Posterior vena cava (tissue), 2 donors: ENCODE measurements around the gene RBFOX2. TPM values are rescaled to one million over a fixed set of nuclear protein-coding genes. Genes with fewer than 3 reads are reported as not detected.
"Not testable (repeated sequence)": the region's sequence is repeated elsewhere in the genome, so short reads cannot be mapped to it uniquely, and the experiment has no call there.

Experiments used
- DNase-seq: peaks from one replicate; pipeline ENCODE4 v3.0.0-alpha.2; 2020; ENCODE audit warnings: low spot score
- intact Hi-C, 2 donors: fragments of 100-400 bp; cut with DNase I; formaldehyde crosslinking; loops; one replicate each; pipeline versions ENCODE4 v1.14.1 to v1.14.2; 2022 to 2023
- total RNA-seq, 2 donors: library from RNA; stranded (reverse); fragmentation: NEBNext Ultra II Directional; extraction: Animal tissue kit (Norgen Biotek cat#: 25700); gene quantifications; one replicate each; pipeline ENCODE4 v1.2.1, GENCODE V29; 2021
- donor health status: DM: yes; HTN: yes; CAD: no.
- donor health status: DM: yes; HTN: yes; CAD: no.

The RBFOX2 gene
- total RNA-seq, 2 donors from 2014 or later, result 114 to 124 TPM

GRCh38 chr22:35830305-35830704 lies 198.3 kb downstream of the RBFOX2 start:
- no peak for DNase-seq
- intact Hi-C loops, result loop anchor here in 1 of 2 donors (10.0 kb wide), 1 partner anchor 46 kb away; no protein-coding TSS in a partner anchor

GRCh38 chr22:35824256-35824655 lies 204.4 kb downstream of the RBFOX2 start:
- intact Hi-C loops, result no loop called here
- no peak for DNase-seq

GRCh38 chr22:35821654-35822053 lies 207.0 kb downstream of the RBFOX2 start:
- intact Hi-C loops, result no loop called here
- DNase-seq, result no peak

GRCh38 chr22:35819421-35819820 lies 209.2 kb downstream of the RBFOX2 start:
- no peak for DNase-seq
- intact Hi-C loops, result loop anchor here in 1 of 2 donors (5.0 kb wide), 1 partner anchor 313 kb away; no protein-coding TSS in a partner anchor

DNA sequence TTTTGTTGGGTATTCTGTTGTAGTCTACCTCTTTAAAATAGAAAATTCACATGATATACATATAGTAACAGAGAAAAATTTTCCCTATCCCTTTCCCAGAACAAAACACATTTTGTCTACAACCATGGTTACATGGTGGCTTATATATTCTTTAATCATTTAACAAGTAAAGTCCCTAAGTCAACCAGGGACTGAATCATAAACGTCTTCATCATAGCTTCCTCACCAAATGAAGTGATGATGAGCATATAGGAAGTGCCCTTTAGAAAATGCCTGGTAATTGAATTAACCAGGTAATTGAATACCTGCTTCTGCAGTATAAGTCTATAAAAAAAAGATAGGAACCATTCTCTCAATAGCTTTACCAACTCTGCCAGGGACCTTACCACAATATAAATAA lies 209.7 kb downstream of the RBFOX2 start:
- intact Hi-C loops, result loop anchor here in 1 of 2 donors (5.0 kb wide), 1 partner anchor 313 kb away; no protein-coding TSS in a partner anchor
- DNase-seq, result no peak

DNA sequence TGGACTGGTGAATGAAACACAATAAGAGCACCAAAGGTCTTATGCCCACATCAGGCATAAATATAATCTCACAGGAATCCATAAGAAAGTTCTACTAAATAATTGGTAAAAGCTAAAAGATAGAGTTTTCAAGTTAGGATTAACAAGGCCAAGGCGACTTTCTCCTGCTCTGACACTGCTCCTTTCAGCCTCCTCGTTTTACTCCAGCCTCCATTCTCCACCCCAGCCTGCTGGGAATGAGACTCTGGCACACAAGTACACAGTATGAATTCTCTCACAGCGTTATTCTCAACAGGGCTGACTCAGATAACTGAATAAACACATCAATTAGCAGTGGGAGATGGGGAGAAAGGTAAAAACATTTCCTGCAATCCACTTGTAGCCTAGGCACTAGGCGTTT lies 216.0 kb downstream of the RBFOX2 start:
- no peak for DNase-seq
- intact Hi-C loops, result no loop called here

GRCh38 chr22:35811670-35812069 lies 217.0 kb downstream of the RBFOX2 start:
- intact Hi-C loops, result no loop called here
- DNase-seq, result no peak

DNA sequence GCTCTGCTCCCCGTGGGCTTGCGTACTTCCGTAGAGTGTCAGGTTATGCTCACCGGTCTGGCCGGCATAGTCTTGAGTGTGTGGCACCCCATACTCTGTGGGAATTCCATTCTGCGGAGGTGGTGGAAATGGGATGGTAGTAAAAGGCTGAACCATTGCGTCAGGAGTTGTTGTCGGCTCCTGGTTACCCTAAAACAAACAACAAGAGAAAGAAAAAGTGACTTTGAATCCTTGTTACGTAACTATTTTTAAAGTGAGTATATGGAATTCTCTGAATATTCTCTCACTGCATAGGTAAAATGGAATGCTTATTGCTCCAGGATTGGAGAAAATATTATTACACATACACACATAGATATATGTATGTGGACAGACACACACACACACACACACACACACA lies 218.8 kb downstream of the RBFOX2 start:
- intact Hi-C loops, result no loop called here

GRCh38 chr22:35808377-35808776 lies 220.2 kb downstream of the RBFOX2 start:
- intact Hi-C loops, result no loop called here
- DNase-seq, result no peak

More for the DNA sequence above, 218.8 kb downstream of the RBFOX2 start:
- DNase-seq, result no peak

DNA sequence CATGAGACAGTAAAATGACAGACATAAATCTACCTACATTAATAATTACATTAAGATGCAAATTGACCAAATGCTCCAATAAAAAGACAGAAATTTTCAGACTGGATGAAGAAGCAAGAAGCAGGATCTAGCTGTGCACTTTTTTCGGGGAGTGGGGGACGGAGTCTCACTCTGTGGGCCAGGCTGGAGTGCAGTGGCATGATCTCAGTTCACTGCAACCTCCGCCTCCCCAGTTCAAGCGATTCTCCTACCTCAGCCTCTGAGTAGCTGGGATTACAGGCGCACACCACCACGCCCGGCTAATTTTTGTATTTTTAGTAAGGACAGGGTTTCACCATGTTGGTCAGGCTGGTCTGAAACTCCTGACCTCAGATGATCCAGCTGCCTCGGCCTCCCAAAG lies 222.0 kb downstream of the RBFOX2 start:
- DNase-seq, intact Hi-C loops: not testable (repeated sequence)

GRCh38 chr22:35805466-35805865 lies 223.2 kb downstream of the RBFOX2 start:
- intact Hi-C loops, result no loop called here
- no peak for DNase-seq

DNA sequence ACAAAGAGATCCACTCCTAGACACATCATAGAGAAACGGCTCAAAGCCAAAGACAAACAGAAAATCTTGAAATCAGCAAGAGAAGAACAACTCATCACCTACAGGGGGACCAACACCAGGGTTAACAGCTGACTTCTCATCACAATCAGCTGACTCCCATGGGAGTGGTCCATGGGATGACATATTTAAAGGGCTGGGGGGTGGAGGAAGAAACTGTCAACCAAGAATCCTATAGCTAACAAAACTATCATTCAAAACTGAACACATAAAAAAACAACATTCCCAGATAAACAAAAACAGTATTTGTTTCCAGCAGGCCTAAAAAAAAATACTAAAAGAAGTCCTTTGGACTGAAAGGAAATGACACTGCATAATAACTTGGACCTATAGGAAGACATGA lies 224.2 kb downstream of the RBFOX2 start:
- no peak for DNase-seq
- intact Hi-C loops, result no loop called here

DNA sequence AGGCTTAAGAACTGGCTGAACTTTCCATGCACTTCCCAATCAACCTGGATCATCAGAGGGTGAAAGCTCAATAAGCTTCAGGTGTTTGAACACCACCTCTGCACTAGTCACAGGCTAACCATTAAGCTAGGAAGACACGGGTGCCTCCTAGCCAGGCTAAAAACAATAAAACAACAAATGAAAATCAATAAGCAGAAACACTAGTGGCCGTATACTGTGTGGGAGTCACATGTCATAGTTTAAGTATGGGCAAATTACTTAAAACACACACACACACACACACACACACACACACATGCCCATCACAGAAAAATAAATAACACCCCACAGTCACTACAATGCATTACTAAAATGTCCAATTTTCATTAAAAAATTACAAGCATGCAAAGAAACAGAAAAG lies 225.7 kb downstream of the RBFOX2 start:
- no peak for DNase-seq
- intact Hi-C loops, result no loop called here

GRCh38 chr22:35801301-35801700 lies 227.3 kb downstream of the RBFOX2 start:
- DNase-seq, result not testable (repeated sequence)

DNA sequence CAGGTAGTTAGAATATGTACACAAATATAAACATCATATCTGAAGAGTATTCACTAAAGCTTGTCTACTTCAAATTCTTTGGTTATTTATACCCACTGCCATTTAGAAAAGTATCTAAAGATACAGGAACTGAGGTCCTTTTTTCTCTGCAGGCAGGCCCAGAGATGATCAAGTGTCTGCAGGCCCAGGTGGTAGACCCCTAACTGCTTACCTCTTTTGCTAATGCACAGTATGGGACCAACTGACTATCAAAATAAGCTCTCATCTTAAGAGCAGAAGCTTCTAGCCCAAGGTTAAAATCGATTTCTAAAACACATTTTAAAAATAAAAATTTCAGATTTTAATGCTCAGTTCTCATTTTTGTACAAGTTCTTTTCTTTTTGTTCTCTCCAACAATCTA lies 229.5 kb downstream of the RBFOX2 start:
- no peak for DNase-seq
- intact Hi-C loops, result no loop called here

More at GRCh38 chr22:35801301-35801700, 227.3 kb downstream of the RBFOX2 start:
- intact Hi-C loops, result not testable (repeated sequence)

DNA sequence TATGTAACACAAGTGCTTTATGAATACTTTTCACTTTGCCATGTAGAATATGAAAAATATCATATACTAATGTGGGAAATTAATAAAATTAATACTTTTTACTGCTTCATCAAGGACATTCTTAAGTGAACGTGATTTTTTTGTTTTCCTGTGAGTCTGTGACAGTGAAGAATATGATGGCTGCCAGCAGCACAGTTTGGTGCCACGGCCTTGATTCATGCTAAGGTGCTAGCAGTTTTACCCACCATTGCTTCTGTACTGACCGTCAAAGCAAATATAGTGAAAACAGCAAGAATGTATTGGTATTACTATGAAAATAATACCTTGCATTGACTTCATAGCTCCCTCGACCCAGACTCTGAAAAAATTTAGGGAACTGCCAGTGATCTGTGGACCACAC lies 231.2 kb downstream of the RBFOX2 start:
- intact Hi-C loops, result no loop called here
- DNase-seq, result no peak

DNA sequence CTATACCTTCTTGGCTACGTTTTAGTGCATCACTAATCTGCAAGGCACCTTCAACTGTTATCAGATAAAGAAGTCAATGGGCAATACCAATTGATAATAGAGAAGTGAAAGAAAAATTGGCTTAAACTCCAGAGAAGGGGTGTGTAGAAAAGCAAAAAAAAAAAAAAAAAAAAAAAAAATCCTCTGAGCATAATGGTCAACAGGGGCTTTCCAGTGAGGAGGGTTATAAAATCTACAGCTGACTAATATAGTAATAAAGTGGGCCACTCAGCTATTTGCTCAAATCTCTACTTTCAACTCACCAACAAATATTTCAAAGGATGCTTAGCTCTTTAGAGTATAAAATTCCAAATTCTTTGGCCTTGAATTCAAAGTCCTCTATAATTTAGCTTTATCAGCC lies 233.1 kb downstream of the RBFOX2 start:
- DNase-seq, result no peak
- intact Hi-C loops, result no loop called here

DNA sequence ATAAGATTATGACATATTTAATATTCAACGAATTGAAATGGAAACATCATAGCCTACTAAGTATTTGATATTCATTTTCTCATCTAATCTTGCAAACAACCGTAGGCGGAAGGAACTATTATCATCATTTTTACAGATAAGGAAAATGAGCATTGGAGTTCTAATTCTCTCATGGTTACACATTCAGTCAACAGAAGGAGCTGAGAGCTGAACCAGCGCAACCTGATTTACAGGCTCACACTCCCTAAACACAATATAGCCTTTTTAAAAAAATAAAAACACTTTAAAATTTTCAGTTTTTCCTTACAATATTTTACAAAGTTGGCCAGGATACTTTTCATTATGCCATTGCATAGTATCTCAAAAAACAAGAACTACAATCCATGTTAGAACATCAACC lies 236.1 kb downstream of the RBFOX2 start:
- no peak for DNase-seq
- intact Hi-C loops, result no loop called here

GRCh38 chr22:35791788-35792187 lies 236.8 kb downstream of the RBFOX2 start:
- DNase-seq, intact Hi-C loops: not testable (repeated sequence)

DNA sequence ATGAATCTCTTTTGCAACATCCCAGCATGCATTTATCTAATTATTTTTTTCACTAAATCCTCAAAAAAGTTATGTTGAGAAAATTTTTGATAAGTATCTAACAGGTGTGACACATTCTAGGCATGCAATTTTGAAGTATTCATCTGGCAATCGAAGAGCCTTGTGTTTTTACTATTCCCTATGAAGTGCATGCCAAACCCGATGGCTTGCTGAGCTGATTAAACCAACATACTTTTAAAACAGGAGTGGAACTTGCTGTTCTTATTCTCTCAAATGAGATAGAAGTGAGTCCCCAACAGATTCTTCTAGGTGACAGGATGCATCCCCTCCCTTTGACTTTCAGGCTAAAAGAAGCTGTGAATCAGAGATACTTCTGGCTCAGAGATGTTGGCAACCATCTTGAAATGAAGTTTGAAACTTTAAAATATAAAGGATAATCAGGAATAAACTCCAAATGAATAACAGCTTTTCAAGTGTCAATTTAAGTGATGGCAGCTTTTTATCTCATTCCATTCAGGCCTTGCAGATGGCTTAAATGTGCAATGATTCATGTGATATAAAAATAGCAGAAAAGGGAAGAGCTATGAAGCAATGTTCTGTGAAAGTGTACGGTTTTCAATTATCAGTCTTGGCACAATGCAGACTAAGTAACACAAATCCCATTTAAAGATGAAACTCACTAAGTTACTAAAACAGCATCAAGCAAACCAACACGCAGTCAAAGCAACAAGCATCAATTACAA lies 243.3 kb downstream of the RBFOX2 start:
- no peak for DNase-seq
- intact Hi-C loops, result loop anchor here in 1 of 2 donors (10.0 kb wide), 1 partner anchor 49 kb away; no protein-coding TSS in a partner anchor

DNA sequence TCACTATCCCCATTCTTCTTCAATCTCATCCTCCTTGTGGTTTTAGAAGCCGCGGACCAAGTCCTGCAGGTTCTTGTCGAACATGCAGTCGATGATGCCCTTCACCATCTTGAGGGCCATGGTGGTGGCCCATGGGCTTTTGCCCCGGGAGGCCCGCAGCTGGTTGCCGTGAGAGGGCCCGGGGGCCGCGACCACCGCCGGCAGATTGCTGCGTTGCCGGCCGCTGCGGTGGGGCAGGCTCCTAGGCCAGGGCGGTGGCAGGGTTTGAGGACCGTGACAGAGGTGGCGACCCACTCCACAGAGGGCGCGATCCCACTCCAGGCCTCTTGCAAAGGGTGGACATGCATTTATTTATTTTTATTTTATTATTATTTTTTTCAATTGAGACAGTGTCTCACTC lies 244.0 kb downstream of the RBFOX2 start:
- no peak for DNase-seq
- intact Hi-C loops, result loop anchor here in 1 of 2 donors (10.0 kb wide), 1 partner anchor 50 kb away; no protein-coding TSS in a partner anchor
